HepG2 (cell line): ENCODE measurements around the gene CDK6. TPM values are rescaled to one million over a fixed set of nuclear protein-coding genes. Genes with fewer than 3 reads are reported as not detected.

Experiments used
- ATAC-seq: fragments of 200-7000 bp; cut with Tn5 transposase; 3 replicates; pipeline ENCODE4 v1.9.1; 2020; ENCODE audit warnings: mild to moderate bottlenecking, moderate library complexity
- BruUV-seq: library from RNA; stranded (reverse); fragments of 400-500 nt; replicated peaks from 2 replicates; lab custom pipeline; 2021; lab: Mats Ljungman, UMichigan
- CTCF ChIA-PET: fragments of 300-600 bp; formaldehyde crosslinking; extraction: SDS; loops from one replicate; lab custom pipeline; 2021; ENCODE audit warnings: low total read pairs, inconsistent platforms, low intra/inter-chr PET ratio; lab: Yijun Ruan, JAX
- POLR2A ChIA-PET: fragments of 350-600 bp; sonication (Branson Sonifier 250); formaldehyde crosslinking; loops from one replicate; lab custom pipeline; 2020; ENCODE audit warnings: antibody characterized with exemption, inconsistent platforms; lab: Yijun Ruan, JAX
- DNase-seq: peaks from one replicate; pipeline ENCODE4 v3.0.0-alpha.2; 2015; ENCODE audit warnings: low spot score
- FAIRE-seq: peaks from 3 replicates; lab custom pipeline; 2011; peaks lifted over from hg19 to GRCh38; lab: Jason Lieb, UNC
- H2AFZ ChIP-seq: one replicate; pipeline ENCODE4 v1.6.1; 2011; ENCODE audit warnings: low read length, inconsistent platforms
- H3K27ac ChIP-seq: fragments of 300-600 bp; 3 replicates; pipeline ENCODE4 v1.8.0; 2011; ENCODE audit warnings: mixed run types, mild to moderate bottlenecking, mixed read lengths, low read length, inconsistent platforms; ENCODE audit not compliant: insufficient read depth; ENCODE audit errors: extremely low read length
- H3K27me3 ChIP-seq, 2 experiments: fragments of 200-600 bp in 1 of 2; 2 replicates in 1 of 2; 3 replicates in 1 of 2; pipeline versions ENCODE4 v1.6.0 to v1.8.0; 2011; ENCODE audit warnings: low read length in 2 of 2, mild to moderate bottlenecking in 2 of 2, moderate library complexity in 2 of 2, inconsistent platforms in 1 of 2; ENCODE audit not compliant: insufficient read depth in 2 of 2, control insufficient read depth in 1 of 2
- H3K36me3 ChIP-seq, 2 experiments: fragments of 200-600 bp in 1 of 2; replicated peaks in 1 of 2; 2 replicates in 1 of 2; 3 replicates in 1 of 2; pipeline versions ENCODE4 v1.5.1 to v1.8.0; 2011; ENCODE audit warnings: low read length in 2 of 2, inconsistent platforms in 1 of 2; ENCODE audit not compliant: insufficient read depth in 2 of 2, control insufficient read depth in 1 of 2
- H3K4me1 ChIP-seq: 2 replicates; pipeline ENCODE4 v1.5.1; 2012; ENCODE audit warnings: low read length, inconsistent platforms; ENCODE audit not compliant: insufficient read depth
- H3K4me2 ChIP-seq: 2 replicates; pipeline ENCODE4 v1.6.0; 2011; ENCODE audit warnings: low read depth, low read length, inconsistent platforms
- H3K4me3 ChIP-seq, 3 experiments: fragments of 200-600 bp in 1 of 3; sonication (generic), shearing (Covaris generic) in 1 of 3; replicated peaks in 1 of 3; 2 replicates each; pipeline ENCODE4 v1.5.1; 2011 to 2016; ENCODE audit warnings: low read length in 3 of 3, inconsistent platforms in 2 of 3, low read depth in 2 of 3, mild to moderate bottlenecking in 2 of 3, control low read depth in 1 of 3, mixed read lengths in 1 of 3; ENCODE audit not compliant: insufficient read depth in 1 of 3
- H3K79me2 ChIP-seq: one replicate; pipeline ENCODE4 v1.6.1; 2011; ENCODE audit warnings: low read length, inconsistent platforms; ENCODE audit not compliant: insufficient read depth
- H3K9ac ChIP-seq: 2 replicates; pipeline ENCODE4 v1.6.0; 2011; ENCODE audit warnings: mild to moderate bottlenecking, low read depth, low read length, inconsistent platforms; ENCODE audit not compliant: insufficient read depth
- H3K9me3 ChIP-seq: 2 replicates; pipeline ENCODE4 v1.5.1; 2012; ENCODE audit warnings: mild to moderate bottlenecking, low read length
- H4K20me1 ChIP-seq: 2 replicates; pipeline ENCODE4 v1.6.0; 2011; ENCODE audit warnings: inconsistent platforms, mild to moderate bottlenecking, low read length, moderate library complexity; ENCODE audit not compliant: insufficient read depth
- AKNA ChIP-seq: sonication (generic); formaldehyde crosslinking; IDR thresholded peaks from 2 replicates; pipeline ENCODE4 v1.4.0; 2020; ENCODE audit warnings: missing genetic modification reagents, borderline replicate concordance
- CBX1 ChIP-seq: IDR thresholded peaks from one replicate; pipeline ENCODE4 v1.6.1; 2016; ENCODE audit warnings: antibody characterized with exemption, low read depth
- CHD4 ChIP-seq: fragments of 200-600 bp; sonication (generic); IDR thresholded peaks from 2 replicates; pipeline ENCODE4 v1.7.0; 2017; ENCODE audit warnings: mild to moderate bottlenecking, low read length, borderline replicate concordance
- HES4 ChIP-seq: sonication (generic); formaldehyde crosslinking; IDR thresholded peaks from 2 replicates; pipeline ENCODE4 v1.9.0; 2021; ENCODE audit warnings: mild to moderate bottlenecking, missing genetic modification reagents, borderline replicate concordance
- HNRNPK ChIP-seq: fragments of 200-400 bp; formaldehyde crosslinking; IDR thresholded peaks from 2 replicates; pipeline ENCODE4 v1.6.1; 2018; ENCODE audit warnings: low read length, low read depth, moderate library complexity, mild to moderate bottlenecking; ENCODE audit not compliant: poor library complexity, severe bottlenecking
- IKZF1 ChIP-seq: fragments of 450-650 bp; IDR thresholded peaks from 2 replicates; pipeline ENCODE4 v1.7.1; 2016
- MAFF ChIP-seq: IDR thresholded peaks from 2 replicates; pipeline ENCODE4 v1.6.1; 2011; ENCODE audit warnings: low read depth, low read length, improper control_type of control experiment
- MEIS1 ChIP-seq: sonication (generic); formaldehyde crosslinking; IDR thresholded peaks from 2 replicates; pipeline ENCODE4 v1.9.0; 2021; ENCODE audit warnings: mild to moderate bottlenecking, missing genetic modification reagents, moderate library complexity, borderline replicate concordance
- MXD4 ChIP-seq: IDR thresholded peaks from 2 replicates; pipeline ENCODE4 v1.6.1; 2016; ENCODE audit warnings: mild to moderate bottlenecking, missing biosample characterization, missing genetic modification reagents
- NFE2L2 ChIP-seq: fragments of 150-350 bp; IDR thresholded peaks from 2 replicates; pipeline ENCODE4 v1.6.1; 2014; ENCODE audit warnings: low read length
- NKX3-1 ChIP-seq: sonication (generic); formaldehyde crosslinking; IDR thresholded peaks from 2 replicates; pipeline ENCODE4 v1.5.0; 2020; ENCODE audit warnings: missing genetic modification reagents
- PTBP1 ChIP-seq: fragments of 200-400 bp; formaldehyde crosslinking; IDR thresholded peaks from 2 replicates; pipeline ENCODE4 v1.6.1; 2018; ENCODE audit warnings: low read length, low read depth; ENCODE audit not compliant: poor library complexity, severe bottlenecking
- SP4 ChIP-seq: sonication (generic); formaldehyde crosslinking; IDR thresholded peaks from 2 replicates; pipeline ENCODE4 v1.8.1; 2023; ENCODE audit warnings: mild to moderate bottlenecking, missing genetic modification reagents
- STAG1 ChIP-seq: sonication (generic); formaldehyde crosslinking; IDR thresholded peaks from 2 replicates; pipeline ENCODE4 v1.4.0; 2020; ENCODE audit warnings: missing genetic modification reagents
- TRIM22 ChIP-seq: fragments of 450-650 bp; IDR thresholded peaks from 2 replicates; pipeline ENCODE4 v1.6.1; 2017
- ZBTB20 ChIP-seq: sonication (generic); formaldehyde crosslinking; IDR thresholded peaks from 2 replicates; pipeline ENCODE4 v1.8.1; 2023; ENCODE audit warnings: missing genetic modification reagents, low read depth, mild to moderate bottlenecking, borderline replicate concordance
- ZKSCAN8 ChIP-seq: IDR thresholded peaks from 2 replicates; pipeline ENCODE4 v1.6.1; 2016; ENCODE audit warnings: borderline replicate concordance, missing genetic modification reagents, missing compliant biosample characterization
- ZNF12 ChIP-seq: sonication (generic); formaldehyde crosslinking; IDR thresholded peaks from 2 replicates; pipeline ENCODE4 v1.5.0; 2020; ENCODE audit warnings: missing genetic modification reagents
- ZNF619 ChIP-seq: sonication (generic); formaldehyde crosslinking; IDR thresholded peaks from 2 replicates; pipeline ENCODE4 v1.4.0; 2020; ENCODE audit warnings: mild to moderate bottlenecking, missing genetic modification reagents
- WGBS: methylation state at CpG from one replicate; pipeline ENCODE4 v1.1.6; 2017; ENCODE audit warnings: low lambda C conversion rate; 5-methylcytosine and 5-hydroxymethylcytosine counted together
- in situ Hi-C: cut with HindIII; loops from 2 replicates; pipeline ENCODE4 v1.10.0; 2017; ENCODE audit warnings: low pct_unique_long_range_greater_than_20kb; ENCODE audit not compliant: extremely low pct_ligation_motif_present
- intact Hi-C: fragments of 100-400 bp; cut with micrococcal nuclease; formaldehyde crosslinking; loops from one replicate; pipeline ENCODE4 v1.10.0; 2022; ENCODE audit not compliant: unreplicated experiment
- polyA plus RNA-seq, 8 experiments: library from polyadenylated mRNA; depleted of rRNA in 3 of 8; stranded (reverse) in 7 of 8; unstranded in 1 of 8; fragments of >200 nt; fragmentation: Illumina TruSeq in 4 of 8; extraction: Trizol in 4 of 8; gene quantifications; 2 replicates each; pipeline versions ENCODE4 v1.2.1 to v1.2.3, GENCODE V29; 2011 to 2016; ENCODE audit warnings: low read depth in 4 of 8, missing spikeins in 1 of 8, mixed read lengths in 1 of 8; ENCODE audit not compliant: insufficient read depth in 1 of 8
- total RNA-seq, 5 experiments: library from RNA; depleted of rRNA; stranded (reverse); fragments of >200 nt; fragmentation: Illumina TruSeq; extraction: Trizol; gene quantifications; 2 replicates each; pipeline ENCODE4 v1.2.3, GENCODE V29; 2016; ENCODE audit warnings: low read depth in 1 of 5

CDK6 gene
- total and polyA plus RNA-seq, 2 of the 13 experiments (the other 11 are each of a cell fraction or from before 2014, with no cell fraction given) = 34.6 to 90.8 TPM

GRCh38 chr7:92582948-92583347, 253.4 kb downstream of the CDK6 start (continued):
- TF ChIP-seq AKNA (CRISPR knock-in tag) = no peak

- no peak for FAIRE-seq
- no peak overlapping the region for H2AFZ ChIP-seq
- WGBS = 99% methylated on average over 3 of the region's 3 CpGs
- BruUV-seq = no TSS peak
- intact Hi-C loops (no loop called here), in situ Hi-C loops (no loop called here)
- no peak for TF ChIP-seq SP4
- TF ChIP-seq MAFF = no peak
- TF ChIP-seq ZNF12 (CRISPR knock-in tag) = no peak
- TF ChIP-seq NFE2L2 = no peak
- TF ChIP-seq ZKSCAN8 (CRISPR knock-in tag) = no peak
- TF ChIP-seq ZNF619 = no peak
- no peak for TF ChIP-seq CHD4
- no peak for TF ChIP-seq STAG1 (CRISPR knock-in tag)
- no peak for TF ChIP-seq NKX3-1 (CRISPR knock-in tag)
- TF ChIP-seq IKZF1 = no peak
- no peak for TF ChIP-seq MEIS1
- no peak for TF ChIP-seq HNRNPK
- no peak for TF ChIP-seq PTBP1
- no peak for TF ChIP-seq CBX1
- no peak for TF ChIP-seq ZBTB20 (CRISPR knock-in tag)
- TF ChIP-seq TRIM22 = no peak
- TF ChIP-seq MXD4 = no peak
- no peak for TF ChIP-seq HES4 (CRISPR knock-in tag)
- H4K20me1 ChIP-seq = peaks cover 9% of the 10 kb centered on the region; the same call in 1 of the 2 replicates
- peaks cover 19% of the 10 kb centered on the region for H3K79me2 ChIP-seq
- peaks cover 12 to 70% of the 10 kb centered on the region in 2 experiments for H3K36me3 ChIP-seq
- H3K27ac ChIP-seq = no peak overlapping the region
- no peak overlapping the region for H3K4me2 ChIP-seq
- no peaks in the 10 kb centered on the region for H3K4me1 ChIP-seq
- DNase-seq = no peak
- H3K9me3 ChIP-seq = no peaks in the 10 kb centered on the region
- no peak for ATAC-seq
- no peak overlapping the region for H3K4me3 ChIP-seq
- ChIA-PET CTCF (no interaction called here), POLR2A (no interaction called here)
- H3K9ac ChIP-seq = no peak overlapping the region
- H3K27me3 ChIP-seq = no peaks in the 10 kb centered on the region
Observed at GRCh38 chr7:92576296-92576695, 260.1 kb downstream of the CDK6 start.
